Esophagus muscularis mucosa (tissue), 4 donors: Measurements from ENCODE around the gene PTRH2. TPM values are rescaled to one million over a fixed set of nuclear protein-coding genes. Genes with fewer than 3 reads are reported as not detected.

Experiments
- DNase-seq: peaks from one replicate; pipeline ENCODE4 v3.0.0-alpha.2; 2017; ENCODE audit errors: extremely low spot score
- H3K27ac ChIP-seq, 4 donors: fragments of 200-600 bp; sonication (generic); replicated peaks in 1 of 4; 1 replicate in 3 of 4; 2 replicates in 1 of 4; pipeline ENCODE4 v1.5.1; 2016 to 2019; ENCODE audit warnings: mild to moderate bottlenecking in 1 of 4
- H3K27me3 ChIP-seq, 4 donors: fragments of 200-600 bp; sonication (generic); one replicate each; pipeline versions ENCODE4 v1.5.1 to v1.6.0; 2016 to 2019
- H3K36me3 ChIP-seq, 4 donors: fragments of 200-600 bp; sonication (generic); one replicate each; pipeline ENCODE4 v1.5.1; 2016 to 2019
- H3K4me1 ChIP-seq, 4 donors: fragments of 200-600 bp; sonication (generic); one replicate each; pipeline ENCODE4 v1.5.1; 2016 to 2019
- H3K4me3 ChIP-seq, 4 donors: fragments of 200-600 bp; sonication (generic); 1 replicate in 2 of 4; 2 replicates in 2 of 4; pipeline ENCODE4 v1.5.1; 2016 to 2019; ENCODE audit warnings: mild to moderate bottlenecking in 4 of 4, moderate library complexity in 1 of 4
- H3K9me3 ChIP-seq, 4 donors: fragments of 200-600 bp; sonication (generic); 1 replicate in 3 of 4; 2 replicates in 1 of 4; pipeline ENCODE4 v1.5.1; 2016 to 2019
- EP300 ChIP-seq: sonication (generic); formaldehyde crosslinking; IDR thresholded peaks from one replicate; pipeline ENCODE4 v1.6.1; 2017; ENCODE audit warnings: antibody characterized with exemption
- POLR2A ChIP-seq: fragments of 450-650 bp; IDR thresholded peaks from one replicate; pipeline ENCODE4 v1.6.1; 2017; ENCODE audit warnings: antibody characterized with exemption, moderate library complexity, mild to moderate bottlenecking, low read depth
- POLR2AphosphoS5 ChIP-seq, 2 donors: sonication (generic); formaldehyde crosslinking; IDR thresholded peaks; one replicate each; pipeline ENCODE4 v1.6.1; 2017; ENCODE audit warnings: antibody characterized with exemption in 2 of 2
- WGBS: methylation state at CpG from one replicate; pipeline ENCODE4 v1.1.5; 2018; 5-methylcytosine and 5-hydroxymethylcytosine counted together
- intact Hi-C: fragments of 100-400 bp; cut with DNase I; formaldehyde crosslinking; loops from one replicate; pipeline ENCODE4 v1.15.1; 2023
- total RNA-seq, 4 donors: library from RNA; depleted of rRNA; stranded (reverse); fragments of >200 nt; gene quantifications; one replicate each; pipeline versions ENCODE4 v1.1.0 to v1.2.1, GENCODE V29; 2016
- TF ChIP-seq, protein P1 (sequence below), 3 experiments: fragments of 200-600 bp in 2 of 3; fragments of 450-650 bp in 1 of 3; sonication (generic) in 2 of 3; IDR thresholded peaks; one replicate each; pipeline ENCODE4 v1.5.1; 2017 to 2019; ENCODE audit warnings: antibody characterized with exemption in 3 of 3, mild to moderate bottlenecking in 2 of 3, moderate library complexity in 1 of 3

The PTRH2 gene
- total RNA-seq, 4 donors from 2014 or later = 11.4 to 31.1 (median 15.2) TPM

DNA sequence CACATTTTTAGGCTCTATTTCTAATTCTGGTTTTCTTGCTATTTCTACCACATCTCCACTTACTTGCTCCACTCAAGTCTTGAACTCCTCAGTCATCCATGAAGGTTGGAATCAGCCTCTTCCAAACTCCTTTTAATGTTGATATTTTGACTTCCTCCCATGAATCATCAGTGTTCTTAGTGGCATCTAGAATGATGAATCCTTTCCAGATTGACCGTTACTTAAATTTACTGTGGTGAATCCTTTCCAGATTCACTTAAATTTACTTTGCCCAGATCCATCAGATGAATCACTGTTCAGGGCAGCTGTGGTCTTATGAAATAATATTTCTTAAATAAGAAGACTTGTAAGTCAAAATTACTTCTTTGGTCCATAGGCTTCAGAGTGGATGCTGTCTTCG, 55.1 kb downstream of the PTRH2 start:
- TF ChIP-seq EP300 (no peak), POLR2A (no peak), POLR2AphosphoS5 (IDR thresholded peaks at IDR 0.05) (no peak)
- TF ChIP-seq, protein P1, sequence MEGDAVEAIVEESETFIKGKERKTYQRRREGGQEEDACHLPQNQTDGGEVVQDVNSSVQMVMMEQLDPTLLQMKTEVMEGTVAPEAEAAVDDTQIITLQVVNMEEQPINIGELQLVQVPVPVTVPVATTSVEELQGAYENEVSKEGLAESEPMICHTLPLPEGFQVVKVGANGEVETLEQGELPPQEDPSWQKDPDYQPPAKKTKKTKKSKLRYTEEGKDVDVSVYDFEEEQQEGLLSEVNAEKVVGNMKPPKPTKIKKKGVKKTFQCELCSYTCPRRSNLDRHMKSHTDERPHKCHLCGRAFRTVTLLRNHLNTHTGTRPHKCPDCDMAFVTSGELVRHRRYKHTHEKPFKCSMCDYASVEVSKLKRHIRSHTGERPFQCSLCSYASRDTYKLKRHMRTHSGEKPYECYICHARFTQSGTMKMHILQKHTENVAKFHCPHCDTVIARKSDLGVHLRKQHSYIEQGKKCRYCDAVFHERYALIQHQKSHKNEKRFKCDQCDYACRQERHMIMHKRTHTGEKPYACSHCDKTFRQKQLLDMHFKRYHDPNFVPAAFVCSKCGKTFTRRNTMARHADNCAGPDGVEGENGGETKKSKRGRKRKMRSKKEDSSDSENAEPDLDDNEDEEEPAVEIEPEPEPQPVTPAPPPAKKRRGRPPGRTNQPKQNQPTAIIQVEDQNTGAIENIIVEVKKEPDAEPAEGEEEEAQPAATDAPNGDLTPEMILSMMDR (IDR thresholded peaks at IDR 0.05) = no peak
- H3K27ac ChIP-seq = no peak overlapping the region
- no peaks in the 10 kb centered on the region for H3K27me3 ChIP-seq
- H3K4me1 ChIP-seq = peaks cover 0 to 13% (median 0%) of the 10 kb centered on the region in 4 donors
- H3K36me3 ChIP-seq = peaks cover 37 to 98% (median 83%) of the 10 kb centered on the region in 4 donors
- DNase-seq = no peak
- WGBS = 80% methylated on average over 2 of the region's 2 CpGs
- H3K4me3 ChIP-seq = no peak overlapping the region
- H3K9me3 ChIP-seq = no peaks in the 10 kb centered on the region
- intact Hi-C loops = no loop called here

DNA sequence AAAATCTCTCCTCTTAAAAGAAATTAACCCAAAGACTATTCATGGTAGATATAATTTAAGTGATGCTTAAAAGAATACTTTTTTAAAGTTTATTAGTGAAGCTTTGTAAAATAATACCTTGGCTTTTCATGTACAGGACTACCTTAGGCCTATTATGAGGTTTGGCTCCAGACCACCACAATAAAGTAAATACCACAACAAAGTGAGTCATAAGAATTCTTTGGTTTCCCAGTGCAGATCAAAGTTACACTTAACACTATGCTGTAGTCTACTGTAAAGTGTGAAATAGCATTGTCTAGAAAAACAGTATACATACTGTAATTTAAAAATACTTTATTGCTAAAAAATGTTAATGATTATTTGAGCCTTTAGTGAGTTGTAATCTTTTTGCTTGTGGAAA, 55.9 kb downstream of the PTRH2 start:
- Histone ChIP-seq H3K4me3 (no peak overlapping the region), H3K36me3 (peaks cover 29 to 96% (median 75%) of the 10 kb centered on the region in 4 donors), H3K27ac (no peak overlapping the region), H3K27me3 (no peaks in the 10 kb centered on the region), H3K9me3 (no peaks in the 10 kb centered on the region), H3K4me1 (peaks cover 0 to 19% (median 2%) of the 10 kb centered on the region in 4 donors)
- TF ChIP-seq POLR2A = no peak
- TF ChIP-seq EP300 = no peak
- TF ChIP-seq, protein P1 (IDR thresholded peaks at IDR 0.05) = no peak
- no peak for TF ChIP-seq POLR2AphosphoS5 (IDR thresholded peaks at IDR 0.05)
- intact Hi-C loops = no loop called here
- no peak for DNase-seq

DNA sequence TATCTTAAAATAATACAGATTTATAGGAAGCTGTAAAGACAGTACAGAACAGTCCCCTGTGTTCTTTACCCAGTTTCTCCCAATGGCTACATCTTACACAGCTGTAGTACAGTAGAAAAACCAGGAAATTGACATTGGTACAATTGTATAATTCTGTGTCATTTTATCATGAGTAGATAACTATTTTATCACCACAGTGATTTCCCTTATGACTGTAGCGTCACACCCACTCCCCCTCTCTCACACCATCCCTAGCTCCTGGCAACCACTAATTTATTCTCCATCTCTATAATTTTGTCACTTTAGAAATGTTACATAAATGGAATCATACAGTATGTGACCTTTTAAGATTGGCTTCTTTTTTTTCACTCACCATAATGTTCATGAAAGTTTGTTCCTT, 56.6 kb downstream of the PTRH2 start:
- Histone ChIP-seq H3K4me1 (peaks cover 0 to 19% (median 4%) of the 10 kb centered on the region in 4 donors), H3K27ac (no peak overlapping the region), H3K9me3 (no peaks in the 10 kb centered on the region), H3K27me3 (no peaks in the 10 kb centered on the region), H3K36me3 (peaks cover 23 to 90% (median 68%) of the 10 kb centered on the region in 4 donors), H3K4me3 (no peak overlapping the region)
- WGBS = 97% methylated on average over 1 of the region's 1 CpG
- intact Hi-C loops = no loop called here
- no peak for DNase-seq
- TF ChIP-seq POLR2A = no peak
- no peak for TF ChIP-seq EP300
- no peak for TF ChIP-seq POLR2AphosphoS5 (IDR thresholded peaks at IDR 0.05)
- TF ChIP-seq, protein P1 (IDR thresholded peaks at IDR 0.05) = no peak

DNA sequence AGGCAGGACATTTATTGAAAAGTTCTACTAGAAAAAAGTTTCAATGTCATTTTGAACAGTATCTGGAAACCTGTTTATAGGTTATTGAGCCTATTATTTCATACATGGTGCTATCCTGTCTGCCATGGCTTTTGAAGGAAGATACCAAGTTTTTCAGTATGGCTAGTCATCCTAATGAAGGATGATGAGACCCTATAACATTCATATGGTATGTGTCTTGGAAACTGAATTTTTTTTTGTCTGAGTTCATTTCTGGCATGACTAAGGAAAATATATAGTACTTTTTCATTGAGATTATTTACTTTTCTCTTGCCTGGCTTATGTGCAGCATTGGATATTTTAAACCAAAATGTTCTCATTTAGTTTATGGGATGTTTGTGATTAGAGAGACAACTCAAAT, 57.3 kb downstream of the PTRH2 start:
- no peaks in the 10 kb centered on the region for H3K27me3 ChIP-seq
- H3K9me3 ChIP-seq = no peaks in the 10 kb centered on the region
- TF ChIP-seq, protein P1 (IDR thresholded peaks at IDR 0.05) = no peak
- TF ChIP-seq POLR2AphosphoS5 (IDR thresholded peaks at IDR 0.05) (no peak), POLR2A (no peak), EP300 (no peak)
- H3K4me3 ChIP-seq = no peak overlapping the region
- no peak overlapping the region for H3K27ac ChIP-seq
- intact Hi-C loops = no loop called here
- H3K36me3 ChIP-seq = peaks cover 18 to 87% (median 61%) of the 10 kb centered on the region in 4 donors
- no peak for DNase-seq
- H3K4me1 ChIP-seq = peaks cover 0 to 19% (median 7%) of the 10 kb centered on the region in 4 donors

Other genes with a start within 250 kb of the PTRH2 start
- gene DHX40, start 141.8 kb downstream of the PTRH2 start, total RNA-seq = 10 to 100 TPM; 32.4 to 48.0 (median 44.3) TPM
- 100 to 1,000 TPM; 206 to 283 (median 252) TPM for gene CLTC, start 87.5 kb downstream of the PTRH2 start, total RNA-seq
- gene VMP1, start 224 bp upstream of the PTRH2 start, total RNA-seq = 100 to 1,000 TPM in 1 of 4 donors, 10 to 100 TPM in 3; 47.3 to 137 (median 59.6) TPM
- 10 to 100 TPM in 1 of 4 donors, 1 to 10 TPM in 3; 5.6 to 10.4 (median 7.0) TPM for gene TUBD1, start 185.5 kb upstream of the PTRH2 start, total RNA-seq
- gene RPS6KB1, start 185.7 kb upstream of the PTRH2 start, total RNA-seq = 10 to 100 TPM; 26.6 to 45.2 (median 33.4) TPM